SH-SY5Y (cell line): Measurements from ENCODE around the gene NXNL1.

Source experiments
- GATA2 ChIP-seq: IDR thresholded peaks from 2 replicates; pipeline ENCODE4 v1.6.1; 2011; ENCODE audit warnings: mild to moderate bottlenecking, low read depth, low read length
- GATA3 ChIP-seq: IDR thresholded peaks from 2 replicates; pipeline ENCODE4 v1.6.1; 2011; ENCODE audit warnings: low read depth, mild to moderate bottlenecking, low read length, moderate library complexity

DNA sequence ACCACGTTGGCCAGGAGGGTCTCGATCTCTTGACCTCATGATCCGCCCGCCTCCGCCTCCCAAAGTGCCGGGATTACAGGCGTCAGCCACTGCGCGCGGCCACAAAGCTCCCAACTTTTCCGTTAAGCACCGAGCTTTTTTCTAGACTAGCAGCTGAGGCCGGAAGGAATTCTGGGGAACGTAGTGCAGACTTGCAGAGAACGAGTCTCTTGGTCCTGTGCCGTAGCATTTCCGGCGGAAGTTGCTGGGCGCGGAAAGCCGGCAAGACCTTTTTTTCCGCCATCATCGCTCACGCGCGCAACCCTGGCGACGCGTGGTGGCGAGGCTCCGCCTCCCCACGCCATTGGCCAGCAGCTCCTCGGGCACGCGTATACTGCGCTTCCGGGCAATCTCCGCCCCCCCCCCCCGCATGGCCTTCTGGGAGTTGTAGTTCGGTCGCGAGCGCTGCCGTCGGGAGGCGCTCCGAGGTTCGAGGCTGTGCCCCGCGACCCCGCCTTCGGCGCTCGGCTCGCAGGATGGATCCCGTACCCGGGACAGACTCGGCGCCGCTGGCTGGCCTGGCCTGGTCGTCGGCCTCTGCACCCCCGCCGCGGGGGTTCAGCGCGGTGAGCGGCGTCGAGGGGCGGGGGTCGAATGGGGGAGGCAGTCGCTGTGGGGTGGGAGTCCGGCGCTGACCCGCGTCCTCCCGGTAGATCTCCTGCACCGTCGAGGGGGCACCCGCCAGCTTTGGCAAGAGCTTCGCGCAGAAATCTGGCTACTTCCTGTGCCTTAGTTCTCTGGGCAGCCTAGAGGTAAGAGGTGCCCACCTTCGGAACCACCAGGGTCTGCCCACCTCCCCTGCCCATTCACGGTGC lies 40.9 kb downstream of the NXNL1 start, which contains the start of gene MVB12A:
- TF ChIP-seq GATA2 (no peak), GATA3 (no peak)
